Kidney (tissue), 14 donors: ENCODE data around the gene HHATL. TPM values are rescaled to one million over a fixed set of nuclear protein-coding genes. Genes with fewer than 3 reads are reported as not detected.

Experiments
- DNase-seq, 5 donors: peaks; one replicate each; pipeline ENCODE4 v3.0.0-alpha.2; 2013 to 2020
- FAIRE-seq: peaks from 2 replicates; lab custom pipeline; 2012; peaks lifted over from hg19 to GRCh38; lab: Jason Lieb, UNC
- H3K27ac ChIP-seq, 2 donors: one replicate each; pipeline ENCODE4 v1.7.0; 2013; ENCODE audit warnings: low read depth in 2 of 2, low read length in 2 of 2, inconsistent platforms in 1 of 2
- H3K27me3 ChIP-seq: one replicate; pipeline ENCODE4 v1.7.1; 2013; ENCODE audit warnings: low read length, inconsistent platforms; ENCODE audit not compliant: control insufficient read depth, insufficient read depth
- H3K36me3 ChIP-seq, 3 donors: one replicate each; pipeline versions ENCODE4 v1.7.0 to v1.7.1; 2013; ENCODE audit warnings: low read length in 3 of 3, control low read depth in 1 of 3, inconsistent platforms in 1 of 3; ENCODE audit not compliant: insufficient read depth in 3 of 3, control insufficient read depth in 2 of 3
- H3K4me1 ChIP-seq, 3 donors: one replicate each; pipeline versions ENCODE4 v1.7.0 to v1.7.1; 2013; ENCODE audit warnings: low read length in 3 of 3, inconsistent platforms in 1 of 3, low read depth in 1 of 3; ENCODE audit not compliant: control insufficient read depth in 2 of 3, insufficient read depth in 2 of 3
- H3K4me3 ChIP-seq, 3 donors: one replicate each; pipeline versions ENCODE4 v1.7.0 to v1.8.1; 2013; ENCODE audit warnings: low read length in 3 of 3, control low read depth in 1 of 3, inconsistent platforms in 1 of 3
- H3K9ac ChIP-seq, 3 donors: one replicate each; pipeline versions ENCODE4 v1.7.0 to v1.7.1; 2013; ENCODE audit warnings: low read length in 3 of 3, control low read depth in 1 of 3, inconsistent platforms in 1 of 3
- H3K9me3 ChIP-seq, 3 donors: one replicate each; pipeline versions ENCODE4 v1.7.0 to v1.7.1; 2013; ENCODE audit warnings: low read length in 3 of 3, control low read depth in 1 of 3, inconsistent platforms in 1 of 3; ENCODE audit not compliant: control insufficient read depth in 2 of 3, insufficient read depth in 1 of 3
- intact Hi-C: fragments of 100-400 bp; cut with DNase I; formaldehyde crosslinking; loops from one replicate; pipeline ENCODE4 v1.11.1; 2022
- polyA plus RNA-seq: library from polyadenylated mRNA; stranded (reverse); fragments of 350-450 nt; fragmentation: Illumina TruSeq; extraction: RNeasy Lipid Tissue Mini Kit (QIAGEN cat#74804); gene quantifications from one replicate; pipeline ENCODE4 v1.2.3, GENCODE V29; 2014; ENCODE audit warnings: low read depth, low replicate concordance; ENCODE audit not compliant: insufficient read depth
- total RNA-seq: library from RNA; stranded (reverse); fragmentation: NEBNext Ultra II Directional; extraction: Animal tissue kit (Norgen Biotek cat#: 25700); gene quantifications from one replicate; pipeline ENCODE4 v1.2.1, GENCODE V29; 2021
- TF ChIP-seq, protein P1 (sequence below): IDR thresholded peaks from 3 replicates; pipeline ENCODE4 v1.5.1; 2012; ENCODE audit warnings: mild to moderate bottlenecking, moderate library complexity, borderline replicate concordance; ENCODE audit not compliant: insufficient read depth; ENCODE audit errors: extremely low read depth
- donor health status: control.
- donor health status: control.
- donor health status: control.
- donor health status: control.
- donor health status: control.
- donor health status: DM: yes; HTN: yes; CAD: no.
- donor health status: Normal renal cell carcinoma (clear cell type).

HHATL gene
- total and polyA plus RNA-seq, 2 donors from 2014 or later, result not detected

DNA sequence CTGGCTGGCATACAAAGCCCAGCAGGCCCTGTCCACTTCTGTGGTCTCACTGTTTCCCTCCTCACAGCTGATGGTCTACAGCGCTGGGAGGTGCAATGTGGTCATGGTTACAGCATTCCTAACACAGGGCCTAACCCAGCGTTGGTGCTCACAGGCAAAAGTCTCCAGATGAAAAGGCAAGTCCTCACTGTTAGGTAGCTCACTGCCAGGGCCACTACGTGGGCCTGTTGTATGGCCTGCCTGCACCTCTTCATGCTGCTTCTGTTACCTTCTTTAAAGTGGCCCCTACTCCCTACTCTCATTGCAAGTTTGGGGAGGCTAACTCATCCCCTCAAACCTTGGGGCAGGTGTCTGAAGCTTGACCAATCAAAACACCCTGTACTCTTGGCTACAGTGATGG, 39.2 kb upstream of the HHATL start:
- Histone ChIP-seq H3K27ac (no peak overlapping the region), H3K4me1 (peaks cover 5 to 13% (median 6%) of the 10 kb centered on the region in 3 donors), H3K9me3 (no peaks in the 10 kb centered on the region), H3K27me3 (no peaks in the 10 kb centered on the region), H3K4me3 (no peak overlapping the region), H3K36me3 (no peaks in the 10 kb centered on the region), H3K9ac (no peak overlapping the region)
- TF ChIP-seq, protein P1, sequence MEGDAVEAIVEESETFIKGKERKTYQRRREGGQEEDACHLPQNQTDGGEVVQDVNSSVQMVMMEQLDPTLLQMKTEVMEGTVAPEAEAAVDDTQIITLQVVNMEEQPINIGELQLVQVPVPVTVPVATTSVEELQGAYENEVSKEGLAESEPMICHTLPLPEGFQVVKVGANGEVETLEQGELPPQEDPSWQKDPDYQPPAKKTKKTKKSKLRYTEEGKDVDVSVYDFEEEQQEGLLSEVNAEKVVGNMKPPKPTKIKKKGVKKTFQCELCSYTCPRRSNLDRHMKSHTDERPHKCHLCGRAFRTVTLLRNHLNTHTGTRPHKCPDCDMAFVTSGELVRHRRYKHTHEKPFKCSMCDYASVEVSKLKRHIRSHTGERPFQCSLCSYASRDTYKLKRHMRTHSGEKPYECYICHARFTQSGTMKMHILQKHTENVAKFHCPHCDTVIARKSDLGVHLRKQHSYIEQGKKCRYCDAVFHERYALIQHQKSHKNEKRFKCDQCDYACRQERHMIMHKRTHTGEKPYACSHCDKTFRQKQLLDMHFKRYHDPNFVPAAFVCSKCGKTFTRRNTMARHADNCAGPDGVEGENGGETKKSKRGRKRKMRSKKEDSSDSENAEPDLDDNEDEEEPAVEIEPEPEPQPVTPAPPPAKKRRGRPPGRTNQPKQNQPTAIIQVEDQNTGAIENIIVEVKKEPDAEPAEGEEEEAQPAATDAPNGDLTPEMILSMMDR, result no peak
- FAIRE-seq, result no peak
- intact Hi-C loops, result no loop called here
- DNase-seq, result no peak

DNA sequence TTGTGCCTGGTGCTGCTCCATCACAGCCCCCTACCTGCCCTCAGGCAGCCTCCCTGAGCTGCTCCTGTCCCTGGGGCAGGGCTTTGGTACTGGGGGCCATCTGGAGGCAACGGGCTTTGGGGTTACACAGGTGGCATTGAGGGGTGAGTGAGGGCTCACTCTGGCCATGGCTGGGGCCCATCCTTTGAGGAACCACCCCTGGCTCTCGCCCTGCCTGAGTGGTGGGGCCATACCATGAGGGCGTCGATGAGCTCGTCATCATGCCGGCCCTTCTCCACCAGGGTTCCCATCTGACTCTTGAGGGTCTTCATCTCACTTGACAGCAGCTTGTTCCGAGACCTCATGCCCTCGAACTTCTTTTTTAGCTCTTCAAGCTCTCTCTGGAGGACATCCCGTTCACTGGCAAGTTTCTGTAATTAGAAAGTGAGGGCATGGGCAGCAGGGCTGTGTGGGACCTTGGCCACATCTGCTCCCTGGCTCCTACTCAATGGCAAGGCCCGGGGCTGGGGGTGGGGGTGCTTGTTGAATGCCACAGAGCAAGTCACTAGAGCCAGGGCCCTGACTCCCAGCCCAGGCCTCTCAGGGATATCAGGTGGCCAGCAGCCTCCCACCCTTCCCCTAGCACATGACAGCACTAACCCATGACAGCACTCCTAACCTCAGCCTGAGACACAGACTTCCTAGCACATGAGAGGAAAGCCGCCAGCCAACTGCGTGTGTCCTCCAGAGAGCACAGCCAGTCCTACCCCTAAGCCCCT, 37.0 kb upstream of the HHATL start:
- Histone ChIP-seq H3K4me3 (no peak overlapping the region), H3K27ac (no peak overlapping the region), H3K36me3 (no peaks in the 10 kb centered on the region), H3K4me1 (no peaks in the 10 kb centered on the region), H3K9ac (no peak overlapping the region), H3K9me3 (no peaks in the 10 kb centered on the region), H3K27me3 (no peaks in the 10 kb centered on the region)
- FAIRE-seq (no peak), DNase-seq (peak in 4 of 5 donors; percentile 74 to 91 (median 84))
- intact Hi-C loops, result no loop called here
- TF ChIP-seq, protein P1, result no peak

DNA sequence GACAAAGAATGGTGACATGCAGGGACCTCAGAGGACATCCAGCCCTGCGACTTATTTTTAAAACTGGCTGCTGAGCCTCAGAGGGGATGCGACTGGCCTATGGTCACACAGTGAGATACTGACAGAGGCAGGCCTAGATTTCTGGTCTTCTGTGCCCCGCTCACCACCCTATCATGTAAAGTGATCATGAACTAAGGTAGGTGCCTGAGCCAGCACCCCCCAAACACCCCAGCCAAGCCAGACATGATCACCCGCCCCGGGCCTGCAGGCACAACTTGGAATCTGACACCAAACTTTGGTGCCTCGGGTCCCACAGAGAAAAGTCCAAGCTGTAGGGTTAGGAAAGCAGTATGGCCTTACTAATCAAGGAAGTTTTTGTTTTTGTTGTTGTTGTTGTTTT, 33.9 kb upstream of the HHATL start:
- Histone ChIP-seq H3K4me3 (no peak overlapping the region), H3K27ac (no peak overlapping the region), H3K4me1 (no peaks in the 10 kb centered on the region), H3K9ac (no peak overlapping the region), H3K9me3 (no peaks in the 10 kb centered on the region), H3K36me3 (no peaks in the 10 kb centered on the region), H3K27me3 (no peaks in the 10 kb centered on the region)
- DNase-seq, result no peak
- no peak for FAIRE-seq
- TF ChIP-seq, protein P1, result no peak
- intact Hi-C loops, result no loop called here
